A549 (cell line): Measurements from ENCODE around the gene SLC26A1. TPM values are rescaled to one million over a fixed set of nuclear protein-coding genes. Genes with fewer than 3 reads are reported as not detected.

Experiments used
- ATAC-seq, 2 experiments: fragments of 200-7000 bp in 1 of 2; fragments of >200 bp in 1 of 2; cut with Nextera tagmentation in 1 of 2; cut with Tn5 transposase in 1 of 2; 3 replicates each; pipeline versions ENCODE4 v1.8.0 to v1.9.1; 2018 to 2020; ENCODE audit warnings: mild to moderate bottlenecking in 1 of 2, moderate library complexity in 1 of 2
- CTCF ChIA-PET: fragments of 300-600 bp; sonication (Branson Sonifier 250); formaldehyde crosslinking; extraction: SDS; loops from one replicate; lab custom pipeline; 2021; ENCODE audit warnings: antibody characterized with exemption, inconsistent platforms; lab: Yijun Ruan, JAX
- POLR2A ChIA-PET: fragments of 350-600 bp; formaldehyde crosslinking; extraction: SDS; loops from one replicate; lab custom pipeline; 2021; ENCODE audit warnings: antibody characterized with exemption, inconsistent platforms; lab: Yijun Ruan, JAX
- DNase-seq, 2 experiments: peaks; one replicate each; pipeline versions ENCODE4 v3.0.0 to v3.0.0-alpha.2; 2011 to 2016; ENCODE audit warnings: low read depth in 1 of 2, low spot score in 1 of 2
- FAIRE-seq: peaks from 2 replicates; lab custom pipeline; 2011; peaks lifted over from hg19 to GRCh38; lab: Jason Lieb, UNC
- H3K27ac ChIP-seq, 2 experiments: fragments of >200 bp; sonication (Bioruptor Twin); formaldehyde crosslinking; 3 replicates each; pipeline ENCODE4 v1.5.1; 2016 to 2017
- H3K4me1 ChIP-seq: fragments of >200 bp; sonication (Bioruptor Twin); formaldehyde crosslinking; 3 replicates; pipeline ENCODE4 v1.6.1; 2016
- H3K4me2 ChIP-seq: fragments of >200 bp; sonication (Bioruptor Twin); formaldehyde crosslinking; 3 replicates; pipeline ENCODE4 v1.6.1; 2016
- H3K4me3 ChIP-seq: fragments of >200 bp; sonication (Bioruptor Twin); formaldehyde crosslinking; 3 replicates; pipeline ENCODE4 v1.5.1; 2016
- H3K9me3 ChIP-seq: fragments of >200 bp; sonication (Bioruptor Twin); formaldehyde crosslinking; 3 replicates; pipeline ENCODE4 v1.6.1; 2016
- BHLHE40 ChIP-seq: IDR thresholded peaks from 2 replicates; pipeline ENCODE4 v1.6.1; 2012; ENCODE audit warnings: low read depth, low read length, inconsistent platforms
- CHD2 ChIP-seq: fragments of 150-350 bp; IDR thresholded peaks from 2 replicates; pipeline ENCODE4 v1.6.1; 2014; ENCODE audit warnings: low read length; ENCODE audit not compliant: partially characterized antibody
- EHMT2 ChIP-seq: fragments of 200-600 bp; sonication (generic); IDR thresholded peaks from 2 replicates; pipeline ENCODE4 v1.6.1; 2016; ENCODE audit warnings: antibody characterized with exemption, low read depth, mild to moderate bottlenecking, moderate library complexity
- ESRRA ChIP-seq: fragments of 150-350 bp; IDR thresholded peaks from 2 replicates; pipeline ENCODE4 v1.6.1; 2014; ENCODE audit warnings: mild to moderate bottlenecking, low read length, borderline replicate concordance
- HDAC2 ChIP-seq: fragments of 200-600 bp; sonication (generic); IDR thresholded peaks from 2 replicates; pipeline ENCODE4 v1.6.1; 2016
- HOXA7 ChIP-seq: fragments of 250-450 bp; sonication (Bioruptor Pico); IDR thresholded peaks from 2 replicates; pipeline ENCODE4 v1.5.0; 2020; ENCODE audit warnings: mild to moderate bottlenecking, moderate library complexity
- HOXB13 ChIP-seq: fragments of 250-450 bp; sonication (Bioruptor Pico); IDR thresholded peaks from 2 replicates; pipeline ENCODE4 v1.5.0; 2020; ENCODE audit warnings: low read depth, mild to moderate bottlenecking, moderate library complexity
- HOXB5 ChIP-seq: fragments of 250-450 bp; sonication (Bioruptor Pico); IDR thresholded peaks from 2 replicates; pipeline ENCODE4 v1.5.0; 2020; ENCODE audit warnings: mild to moderate bottlenecking, moderate library complexity
- JUN ChIP-seq, 2 experiments: fragments of >200 bp; sonication (Bioruptor Twin); formaldehyde crosslinking; IDR thresholded peaks; 2 replicates in 1 of 2; 3 replicates in 1 of 2; pipeline ENCODE4 v1.6.1; 2016 to 2017
- NFE2L2 ChIP-seq: fragments of 150-350 bp; conservative IDR thresholded peaks from 2 replicates; pipeline ENCODE4 v1.6.1; 2014; ENCODE audit warnings: low read length
- RAD21 ChIP-seq, 2 experiments: fragments of >200 bp in 1 of 2; sonication (Bioruptor Twin) in 1 of 2; formaldehyde crosslinking in 1 of 2; IDR thresholded peaks in 1 of 2; conservative IDR thresholded peaks in 1 of 2; 2 replicates in 1 of 2; 3 replicates in 1 of 2; pipeline ENCODE4 v1.6.1; 2012 to 2018; ENCODE audit warnings: inconsistent platforms in 1 of 2
- RARB ChIP-seq: fragments of 250-450 bp; sonication (Bioruptor Pico); IDR thresholded peaks from 2 replicates; pipeline ENCODE4 v1.8.0; 2021; ENCODE audit warnings: mild to moderate bottlenecking, moderate library complexity
- RNF2 ChIP-seq: fragments of 200-600 bp; sonication (generic); IDR thresholded peaks from 2 replicates; pipeline ENCODE4 v1.6.1; 2016; ENCODE audit warnings: low read depth, mild to moderate bottlenecking, antibody characterized with exemption, moderate library complexity, borderline replicate concordance
- TFCP2L1 ChIP-seq: fragments of 250-450 bp; sonication (Bioruptor Pico); IDR thresholded peaks from 2 replicates; pipeline ENCODE4 v1.5.0; 2021; ENCODE audit warnings: mild to moderate bottlenecking
- ZNF302 ChIP-seq: fragments of 250-450 bp; sonication (Bioruptor Pico); IDR thresholded peaks from 2 replicates; pipeline ENCODE4 v1.9.0; 2021; ENCODE audit warnings: inconsistent platforms, mild to moderate bottlenecking, moderate library complexity
- WGBS: methylation state at CpG from one replicate; pipeline ENCODE4 v1.1.6; 2017; ENCODE audit errors: missing lambda C conversion rate; 5-methylcytosine and 5-hydroxymethylcytosine counted together
- polyA plus RNA-seq, 4 experiments: library from polyadenylated mRNA; depleted of rRNA in 3 of 4; stranded (reverse); fragments of >200 nt; fragmentation: RNase III in 1 of 4; extraction: RNeasy Plus Mini Kit Qiagen cat#74134 plus additional on column Dnase treatment in 1 of 4; gene quantifications; 2 replicates in 3 of 4; 3 replicates in 1 of 4; pipeline ENCODE4 v1.2.3, GENCODE V29; 2011 to 2017
- TF ChIP-seq, protein P1 (sequence below): IDR thresholded peaks from 2 replicates; pipeline ENCODE4 v1.6.1; 2012
- TF ChIP-seq, protein P2 (sequence below): fragments of >200 bp; sonication (Bioruptor Twin); formaldehyde crosslinking; IDR thresholded peaks from 3 replicates; pipeline ENCODE4 v1.5.1; 2016
- TF ChIP-seq, protein P3 (sequence below): fragments of 250-450 bp; sonication (Bioruptor Pico); IDR thresholded peaks from 2 replicates; pipeline ENCODE4 v1.5.0; 2020; ENCODE audit warnings: low read depth, mild to moderate bottlenecking, moderate library complexity
- TF ChIP-seq, protein P4 (sequence below): fragments of 450-650 bp; IDR thresholded peaks from 2 replicates; pipeline ENCODE4 v1.6.1; 2014; ENCODE audit warnings: antibody characterized with exemption

Gene SLC26A1
- polyA plus RNA-seq, 2 of the 4 experiments (the other 2 are of a cell fraction) = 0.23 to 0.61 TPM

DNA sequence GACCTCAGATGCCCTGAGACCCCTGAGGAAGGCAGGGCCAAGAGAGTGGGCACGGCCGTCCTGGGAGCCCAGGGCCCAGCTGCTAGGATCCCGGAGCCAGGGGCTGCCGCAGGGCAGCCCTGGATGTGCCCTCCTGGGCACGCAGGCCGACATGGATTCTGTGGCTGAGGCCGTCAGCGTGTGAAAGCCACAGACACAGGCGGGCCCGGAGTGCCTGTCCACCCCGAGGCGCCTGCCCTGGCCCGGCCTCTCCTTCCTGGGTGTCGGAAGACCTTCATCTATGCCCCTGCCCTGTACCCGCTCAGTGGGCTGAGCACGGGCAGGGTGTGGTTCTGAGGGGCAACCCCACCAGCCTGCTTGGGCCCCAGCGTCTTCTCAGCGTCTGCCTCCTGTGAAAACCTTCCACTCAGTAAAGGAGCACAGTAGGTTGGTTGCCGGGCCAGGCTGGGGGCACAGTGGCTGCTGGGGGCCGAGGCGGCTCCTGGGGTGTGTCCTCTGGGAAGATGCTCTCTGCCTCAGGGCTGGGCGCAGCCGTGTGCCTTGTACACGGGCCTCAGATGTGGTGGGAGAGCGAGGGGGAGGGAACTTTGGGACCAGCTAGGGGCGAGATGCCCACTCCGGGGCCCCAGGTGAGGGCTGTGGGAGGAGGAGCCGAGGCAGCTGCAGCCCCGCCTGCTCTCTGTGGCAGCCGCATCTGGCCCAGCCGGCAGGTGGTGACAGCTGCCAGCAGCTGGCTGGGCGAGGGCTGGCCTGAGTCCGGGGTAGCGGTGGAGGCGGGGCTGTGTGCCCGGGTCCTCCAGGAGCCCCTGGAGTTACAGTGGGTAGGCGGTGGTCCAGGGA is 39.0 kb upstream of the SLC26A1 start:
- WGBS = 47% methylated on average over 7 of the region's 37 CpGs
- Histone ChIP-seq H3K4me3 (no peak overlapping the region), H3K4me2 (no peak overlapping the region), H3K9me3 (no peaks in the 10 kb centered on the region), H3K4me1 (no peaks in the 10 kb centered on the region), H3K27ac (no peak overlapping the region)
- peak; percentile 51 to 54; a peak in 4 of 6 replicates for ATAC-seq
- TF ChIP-seq, protein P1, sequence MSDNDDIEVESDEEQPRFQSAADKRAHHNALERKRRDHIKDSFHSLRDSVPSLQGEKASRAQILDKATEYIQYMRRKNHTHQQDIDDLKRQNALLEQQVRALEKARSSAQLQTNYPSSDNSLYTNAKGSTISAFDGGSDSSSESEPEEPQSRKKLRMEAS = no peak
- TF ChIP-seq JUN (IDR thresholded peaks at IDR 0.05) (no peak), RAD21 (conservative IDR thresholded peaks at IDR 0.05 in 1 of 2, IDR thresholded peaks at IDR 0.05 in 1 of 2) (peak; percentile 24 to 30; a peak in 2 of 5 replicates), RNF2 (no peak)
- TF ChIP-seq, protein P2, sequence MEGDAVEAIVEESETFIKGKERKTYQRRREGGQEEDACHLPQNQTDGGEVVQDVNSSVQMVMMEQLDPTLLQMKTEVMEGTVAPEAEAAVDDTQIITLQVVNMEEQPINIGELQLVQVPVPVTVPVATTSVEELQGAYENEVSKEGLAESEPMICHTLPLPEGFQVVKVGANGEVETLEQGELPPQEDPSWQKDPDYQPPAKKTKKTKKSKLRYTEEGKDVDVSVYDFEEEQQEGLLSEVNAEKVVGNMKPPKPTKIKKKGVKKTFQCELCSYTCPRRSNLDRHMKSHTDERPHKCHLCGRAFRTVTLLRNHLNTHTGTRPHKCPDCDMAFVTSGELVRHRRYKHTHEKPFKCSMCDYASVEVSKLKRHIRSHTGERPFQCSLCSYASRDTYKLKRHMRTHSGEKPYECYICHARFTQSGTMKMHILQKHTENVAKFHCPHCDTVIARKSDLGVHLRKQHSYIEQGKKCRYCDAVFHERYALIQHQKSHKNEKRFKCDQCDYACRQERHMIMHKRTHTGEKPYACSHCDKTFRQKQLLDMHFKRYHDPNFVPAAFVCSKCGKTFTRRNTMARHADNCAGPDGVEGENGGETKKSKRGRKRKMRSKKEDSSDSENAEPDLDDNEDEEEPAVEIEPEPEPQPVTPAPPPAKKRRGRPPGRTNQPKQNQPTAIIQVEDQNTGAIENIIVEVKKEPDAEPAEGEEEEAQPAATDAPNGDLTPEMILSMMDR = peak; percentile 15; the same call in 2 of the 3 replicates
- no peak for FAIRE-seq
- DNase-seq = peak in 1 of 2 experiments; percentile 21
- POLR2A ChIA-PET = no interaction called here
- CTCF ChIA-PET = interaction anchor here (0.6 kb wide), 1 partner anchor 81 kb away, joined by 4 read pairs; the partner anchor contains the start of gene RNF212

DNA sequence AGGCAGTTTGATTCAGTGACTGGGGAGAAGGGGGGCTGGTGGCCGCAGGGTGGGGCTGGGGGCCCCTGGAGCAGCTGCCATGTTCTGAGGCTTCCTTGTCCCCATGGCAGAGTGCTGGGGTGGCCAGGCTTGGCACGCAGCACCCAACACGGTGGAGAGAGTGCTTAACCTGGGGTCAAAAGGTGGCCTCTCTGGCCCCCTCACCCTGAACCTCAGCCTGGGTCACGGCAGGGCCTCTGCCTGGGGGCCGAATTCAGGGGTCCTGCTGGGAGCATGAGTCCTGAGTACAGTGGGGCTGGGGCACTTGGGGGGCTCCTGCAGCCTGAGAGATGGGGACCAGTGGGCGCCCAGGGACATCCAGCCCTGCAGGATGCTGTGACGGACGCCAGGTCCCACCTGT is 38.1 kb upstream of the SLC26A1 start:
- Histone ChIP-seq H3K4me3 (no peak overlapping the region), H3K4me1 (no peaks in the 10 kb centered on the region), H3K4me2 (no peak overlapping the region), H3K27ac (no peak overlapping the region), H3K9me3 (no peaks in the 10 kb centered on the region)
- ATAC-seq (no peak), DNase-seq (no peak), FAIRE-seq (no peak)
- ChIA-PET CTCF (no interaction called here), POLR2A (no interaction called here)
- WGBS = 93% methylated on average over 3 of the region's 8 CpGs
- no peak for TF ChIP-seq TFCP2L1 (CRISPR knock-in tag)

DNA sequence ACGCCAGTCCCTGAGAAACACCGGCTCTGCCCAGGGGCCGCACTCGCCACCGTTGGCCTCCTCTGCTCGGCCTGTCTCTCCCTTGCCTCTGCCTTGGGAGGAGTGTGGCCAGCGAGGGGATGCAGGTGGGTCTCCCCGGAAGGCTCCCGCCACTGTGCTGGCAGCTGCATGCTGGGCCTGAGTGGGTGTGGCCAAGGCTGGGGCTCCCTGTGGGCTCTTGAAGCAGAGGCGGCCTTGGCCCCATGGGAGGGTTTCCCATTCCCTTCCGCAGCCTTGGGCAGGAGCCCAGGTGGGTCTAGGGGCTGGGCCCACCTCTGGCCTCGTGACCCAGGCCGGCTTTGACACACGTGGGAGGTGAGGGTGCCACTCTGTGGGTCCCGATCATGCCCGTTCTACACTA is 37.4 kb upstream of the SLC26A1 start:
- no peak overlapping the region for H3K4me2 ChIP-seq
- no peaks in the 10 kb centered on the region for H3K4me1 ChIP-seq
- no peaks in the 10 kb centered on the region for H3K9me3 ChIP-seq
- CTCF ChIA-PET = no interaction called here
- POLR2A ChIA-PET = no interaction called here
- no peak overlapping the region for H3K4me3 ChIP-seq
- ATAC-seq = 0 out of 6 replicates have a peak, but pooled peaks of 1 of the 2 experiments have one; percentile 4
- 71% methylated on average over 7 of the region's 16 CpGs for WGBS
- no peak for TF ChIP-seq BHLHE40
- TF ChIP-seq, protein P3, sequence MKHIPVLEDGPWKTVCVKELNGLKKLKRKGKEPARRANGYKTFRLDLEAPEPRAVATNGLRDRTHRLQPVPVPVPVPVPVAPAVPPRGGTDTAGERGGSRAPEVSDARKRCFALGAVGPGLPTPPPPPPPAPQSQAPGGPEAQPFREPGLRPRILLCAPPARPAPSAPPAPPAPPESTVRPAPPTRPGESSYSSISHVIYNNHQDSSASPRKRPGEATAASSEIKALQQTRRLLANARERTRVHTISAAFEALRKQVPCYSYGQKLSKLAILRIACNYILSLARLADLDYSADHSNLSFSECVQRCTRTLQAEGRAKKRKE (CRISPR knock-in tag) = no peak
- no peak for TF ChIP-seq EHMT2
- TF ChIP-seq CHD2 = no peak
- TF ChIP-seq ESRRA = no peak
- no peak for FAIRE-seq
- no peak overlapping the region for H3K27ac ChIP-seq
- DNase-seq = no peak

DNA sequence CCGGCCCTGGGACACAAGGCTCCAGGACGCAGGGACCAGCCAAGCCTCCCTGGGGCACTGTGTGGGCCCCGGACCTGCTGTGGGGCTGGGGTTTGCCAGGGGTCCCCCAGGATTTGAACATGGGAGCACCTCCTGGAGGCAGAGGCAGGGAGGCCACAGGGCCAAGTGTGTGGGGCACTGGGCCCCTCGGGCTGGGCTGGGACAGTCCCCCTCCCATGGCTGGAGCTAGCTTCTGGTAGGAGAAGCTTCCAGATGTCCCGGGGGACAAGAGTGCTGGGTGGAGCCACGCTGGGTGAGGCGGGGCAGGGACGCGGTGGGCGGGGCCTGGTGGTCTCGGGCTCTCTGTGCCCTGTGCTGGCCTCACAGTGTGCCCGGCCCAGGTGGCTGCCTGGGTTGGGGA is 36.8 kb upstream of the SLC26A1 start:
- ChIA-PET POLR2A (no interaction called here), CTCF (no interaction called here)
- whole genome bisulfite sequencing = 71% methylated on average over 3 of the region's 12 CpGs
- no peaks in the 10 kb centered on the region for H3K9me3 ChIP-seq
- H3K27ac ChIP-seq = no peak overlapping the region
- H3K4me2 ChIP-seq = no peak overlapping the region
- H3K4me1 ChIP-seq = no peaks in the 10 kb centered on the region
- no peak for TF ChIP-seq BHLHE40
- no peak for TF ChIP-seq CHD2
- no peak for TF ChIP-seq RARB (CRISPR knock-in tag)
- TF ChIP-seq NFE2L2 = no peak
- no peak for TF ChIP-seq HDAC2
- TF ChIP-seq HOXB13 (CRISPR knock-in tag) = no peak
- no peak for TF ChIP-seq HOXB5 (CRISPR knock-in tag)
- TF ChIP-seq, protein P4, sequence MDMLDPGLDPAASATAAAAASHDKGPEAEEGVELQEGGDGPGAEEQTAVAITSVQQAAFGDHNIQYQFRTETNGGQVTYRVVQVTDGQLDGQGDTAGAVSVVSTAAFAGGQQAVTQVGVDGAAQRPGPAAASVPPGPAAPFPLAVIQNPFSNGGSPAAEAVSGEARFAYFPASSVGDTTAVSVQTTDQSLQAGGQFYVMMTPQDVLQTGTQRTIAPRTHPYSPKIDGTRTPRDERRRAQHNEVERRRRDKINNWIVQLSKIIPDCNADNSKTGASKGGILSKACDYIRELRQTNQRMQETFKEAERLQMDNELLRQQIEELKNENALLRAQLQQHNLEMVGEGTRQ = no peak
- TF ChIP-seq ZNF302 (CRISPR knock-in tag) = no peak
- no peak for TF ChIP-seq HOXA7 (CRISPR knock-in tag)
- TF ChIP-seq TFCP2L1 (CRISPR knock-in tag) = no peak
- H3K4me3 ChIP-seq = no peak overlapping the region
- peak in 1 of 2 experiments; percentile 43; a peak in 3 of 6 replicates for ATAC-seq
- DNase-seq = no peak
- FAIRE-seq = no peak
